HG03045 (cell line): ENCODE measurements around the gene TBX4.
"Not testable (repeated sequence)": the region's sequence is repeated elsewhere in the genome, so short reads cannot be mapped to it uniquely, and the experiment has no call there.

Experiments
- ATAC-seq: cut with Tn5 transposase; IDR thresholded peaks from one replicate; pipeline ENCODE4 v1.9.1; 2021; ENCODE audit warnings: mild to moderate bottlenecking, moderate library complexity; ENCODE audit not compliant: unreplicated experiment

Gene TBX4

DNA sequence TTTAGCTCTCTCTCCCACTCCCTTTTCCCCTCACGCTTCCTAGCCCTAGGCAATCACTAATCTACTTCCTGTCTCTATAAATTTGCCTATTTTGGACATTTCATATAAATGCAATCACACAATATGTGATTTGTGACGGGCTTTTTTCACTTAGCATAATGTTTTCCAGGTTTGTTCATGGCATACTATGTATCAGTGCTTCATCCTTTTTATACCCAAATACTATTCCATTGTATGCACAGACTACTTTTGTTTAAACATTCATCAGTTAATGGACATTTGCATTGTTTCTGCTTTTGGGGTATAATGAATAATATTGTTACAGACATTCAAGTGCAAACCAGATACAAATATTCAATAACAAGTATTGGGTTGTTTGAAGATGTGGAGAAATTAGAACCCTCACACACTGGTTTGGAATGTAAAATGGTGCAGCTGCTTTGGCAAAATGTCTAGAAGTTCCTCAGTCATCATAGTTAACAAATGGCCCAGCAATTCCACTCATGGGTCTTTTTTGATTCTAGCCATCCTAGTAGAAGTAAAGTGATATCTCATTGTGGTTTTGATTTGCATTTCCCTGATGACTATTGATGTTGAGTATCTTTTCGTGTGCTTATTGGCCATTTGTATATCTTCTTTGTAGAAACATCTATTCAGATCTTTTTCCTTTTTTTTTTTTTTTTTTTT, 67.7 kb downstream of the TBX4 start:
- no peak for ATAC-seq

DNA sequence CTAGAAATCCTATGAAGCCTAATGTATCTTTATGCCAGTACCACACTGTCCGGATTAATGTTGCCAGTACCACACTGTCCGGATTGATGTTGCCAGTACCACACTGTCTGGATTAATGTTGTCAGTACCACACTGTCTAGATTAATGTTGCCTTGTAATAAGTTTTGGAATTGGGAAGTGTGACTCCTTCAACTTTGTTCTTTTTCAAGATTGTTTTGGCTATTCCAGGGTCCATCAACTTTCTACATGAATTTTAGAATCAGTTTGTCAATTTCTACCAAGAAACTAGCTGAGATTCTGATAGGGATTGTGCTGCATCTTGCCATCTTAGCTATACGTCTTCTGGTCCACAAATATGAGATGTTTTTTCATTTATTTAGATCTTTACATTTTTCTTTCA, 68.7 kb downstream of the TBX4 start:
- ATAC-seq = no peak

DNA sequence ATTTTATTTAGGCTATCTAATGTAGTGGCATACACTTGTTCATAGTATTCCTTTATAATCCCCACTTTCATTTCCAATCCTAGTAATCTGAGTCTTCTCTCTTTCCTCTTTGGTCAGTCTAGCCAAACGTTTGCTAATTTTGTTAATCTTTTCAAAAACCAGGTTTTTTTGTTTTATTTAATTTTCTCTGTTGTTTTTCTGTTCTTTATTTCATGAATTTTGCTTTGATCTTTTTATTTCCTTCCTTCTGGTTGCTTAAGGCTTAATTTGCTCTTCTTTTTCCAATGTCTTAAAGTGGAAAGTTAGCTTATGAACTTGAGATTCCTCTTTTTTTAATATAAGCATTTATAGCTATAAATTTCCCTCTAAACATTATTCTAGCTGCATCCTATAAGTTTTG, 69.9 kb downstream of the TBX4 start:
- ATAC-seq = no peak

DNA sequence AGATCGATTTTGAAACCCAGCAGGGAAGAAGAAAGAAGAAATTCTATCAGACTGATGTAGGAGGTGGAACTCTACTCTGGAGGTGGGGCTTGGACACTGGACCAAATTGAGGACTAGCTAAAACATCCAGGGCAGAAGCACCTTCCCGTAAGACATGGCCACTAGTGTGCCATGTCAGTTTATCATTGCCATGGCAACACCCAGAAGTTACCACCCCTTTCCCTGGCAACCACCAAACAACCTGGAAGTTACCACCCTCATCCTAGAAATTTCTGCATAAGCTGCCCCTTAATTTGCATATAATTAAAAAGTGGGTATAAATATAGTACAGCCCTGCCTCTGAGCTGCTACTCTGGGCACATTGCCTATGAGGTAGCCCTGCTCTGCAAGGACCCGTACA, 72.1 kb downstream of the TBX4 start:
- ATAC-seq = no peak

DNA sequence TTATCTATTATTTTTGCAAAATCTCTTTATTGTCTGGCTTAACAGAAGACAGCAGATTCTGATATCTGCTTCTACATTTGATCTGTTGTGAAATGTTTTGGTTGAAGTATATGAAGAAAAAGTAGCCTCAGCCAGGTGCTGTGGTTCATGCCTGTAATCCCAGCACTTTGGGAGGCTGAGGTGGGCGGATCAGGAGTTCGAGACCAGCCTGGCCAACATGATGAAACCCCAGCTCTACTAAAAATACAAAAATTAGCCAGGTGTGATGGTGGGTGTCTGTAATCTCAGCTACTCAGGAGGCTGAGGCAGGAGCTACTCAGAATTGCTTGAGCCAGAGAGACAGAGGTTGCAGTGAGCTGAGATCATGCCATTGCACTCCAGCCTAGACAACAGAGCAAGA, 75.2 kb downstream of the TBX4 start:
- not testable (repeated sequence) for ATAC-seq

DNA sequence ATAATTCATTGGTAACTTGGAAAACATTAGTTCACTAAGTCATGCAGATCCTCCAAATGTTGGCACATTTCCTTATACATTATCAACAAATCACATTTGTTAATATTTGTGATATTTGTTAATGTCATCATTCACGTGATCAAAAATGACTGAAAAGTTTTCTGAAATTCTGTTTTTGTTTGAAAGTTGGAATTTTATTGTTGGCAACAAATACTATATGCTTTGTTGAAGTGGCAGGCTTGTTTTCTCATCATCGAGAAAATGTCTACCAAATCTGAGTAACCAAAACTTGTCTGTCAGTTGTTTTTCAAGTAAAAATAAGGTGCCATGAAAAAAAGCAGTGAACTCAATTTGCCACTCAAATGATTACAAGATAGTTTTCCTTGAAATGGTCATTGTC, 75.9 kb downstream of the TBX4 start:
- ATAC-seq = no peak

DNA sequence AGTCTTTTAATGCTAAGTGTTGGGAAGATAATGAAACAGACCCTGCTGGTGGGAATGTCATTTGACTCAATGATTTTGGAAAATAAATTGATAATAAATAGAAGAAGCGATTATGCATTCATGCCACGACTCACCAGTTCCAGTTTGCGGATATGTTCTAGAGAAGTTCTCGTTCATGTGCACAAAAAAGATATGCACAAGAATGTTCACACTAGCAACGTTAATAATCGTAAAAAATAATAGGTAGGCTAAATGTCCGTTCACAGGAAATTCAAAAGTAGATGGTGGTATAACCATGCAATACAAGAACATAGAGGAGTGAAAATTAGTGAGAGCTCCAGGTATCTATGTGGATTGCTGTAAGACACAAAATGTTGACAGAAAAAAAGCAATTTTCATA, 79.0 kb downstream of the TBX4 start:
- ATAC-seq = no peak

DNA sequence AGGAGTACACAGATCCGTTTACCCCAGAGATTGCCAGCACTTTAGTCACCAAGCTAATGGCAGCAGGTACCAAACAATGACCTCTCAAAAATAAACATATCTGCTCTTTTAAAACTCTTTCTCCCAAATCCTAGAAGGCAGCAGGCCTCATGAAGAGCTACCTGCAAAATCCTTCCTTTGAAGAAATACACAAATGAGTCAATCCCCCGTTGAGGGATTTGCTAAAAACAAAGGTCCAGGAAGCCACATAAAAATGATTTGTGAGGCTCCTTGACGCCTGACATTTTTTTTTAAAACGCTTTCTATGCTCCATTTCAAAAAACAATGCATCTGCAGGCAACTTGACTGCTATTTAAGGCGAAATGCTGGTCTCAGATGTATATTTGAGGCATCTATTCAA, 80.6 kb downstream of the TBX4 start:
- no peak for ATAC-seq

DNA sequence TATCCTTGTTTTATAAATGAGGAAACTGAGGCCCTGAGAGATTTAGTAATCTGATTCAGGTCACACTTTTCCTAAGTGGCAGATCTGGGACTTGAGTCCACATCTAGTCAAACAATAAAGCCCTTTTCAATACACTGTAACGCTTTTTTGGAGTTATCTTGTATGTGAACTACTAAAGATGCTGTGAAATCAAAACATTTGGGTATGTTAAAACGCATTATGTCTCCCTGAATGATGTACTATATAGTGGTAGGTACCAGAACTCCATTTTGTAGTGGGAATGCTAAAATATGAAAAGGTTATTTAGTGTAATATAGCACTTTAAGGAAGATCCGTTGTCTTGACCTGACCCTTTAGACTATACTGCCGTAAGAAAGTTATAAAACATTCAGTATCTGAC, 81.6 kb downstream of the TBX4 start:
- no peak for ATAC-seq

DNA sequence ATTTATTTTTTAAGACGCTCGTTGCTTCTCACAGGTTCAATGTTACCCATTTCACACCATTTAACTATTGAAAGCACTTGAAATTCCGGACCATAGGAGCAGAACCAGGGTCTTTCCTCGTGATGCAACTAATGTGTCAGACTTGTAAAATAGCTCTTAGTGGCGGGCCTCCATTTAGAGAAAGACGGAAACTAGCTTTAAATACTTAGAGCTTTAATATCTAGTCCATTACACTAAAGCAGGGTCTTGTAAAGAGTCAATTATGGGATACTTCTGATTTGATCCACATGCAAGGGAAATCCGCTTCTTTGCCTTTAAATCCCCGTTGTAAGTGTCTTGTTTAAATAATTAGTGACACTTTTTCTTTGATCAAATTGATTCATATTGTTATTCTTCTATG, 82.2 kb downstream of the TBX4 start:
- no peak for ATAC-seq
